Esophagus muscularis mucosa (tissue), 3 donors: ENCODE data around the gene MMP7.

ENCODE experiments used
- CTCF ChIP-seq, 3 experiments: fragments of 200-600 bp in 2 of 3; fragments of 450-650 bp in 1 of 3; sonication (generic) in 2 of 3; IDR thresholded peaks; one replicate each; pipeline ENCODE4 v1.5.1; 2017 to 2019; ENCODE audit warnings: antibody characterized with exemption in 3 of 3, mild to moderate bottlenecking in 2 of 3, moderate library complexity in 1 of 3
- POLR2A ChIP-seq: fragments of 450-650 bp; IDR thresholded peaks from one replicate; pipeline ENCODE4 v1.6.1; 2017; ENCODE audit warnings: antibody characterized with exemption, moderate library complexity, mild to moderate bottlenecking, low read depth
- POLR2AphosphoS5 ChIP-seq, 2 donors: sonication (generic); formaldehyde crosslinking; IDR thresholded peaks; one replicate each; pipeline ENCODE4 v1.6.1; 2017; ENCODE audit warnings: antibody characterized with exemption in 2 of 2

GRCh38 chr11:102552447-102553194 lies 22.1 kb upstream of the MMP7 start:
- TF ChIP-seq CTCF (IDR thresholded peaks at IDR 0.05): no peak
- TF ChIP-seq POLR2AphosphoS5 (IDR thresholded peaks at IDR 0.05): no peak
- no peak for TF ChIP-seq POLR2A
